ENCODE measurements around the gene TEX35.

The TEX35 gene

DNA sequence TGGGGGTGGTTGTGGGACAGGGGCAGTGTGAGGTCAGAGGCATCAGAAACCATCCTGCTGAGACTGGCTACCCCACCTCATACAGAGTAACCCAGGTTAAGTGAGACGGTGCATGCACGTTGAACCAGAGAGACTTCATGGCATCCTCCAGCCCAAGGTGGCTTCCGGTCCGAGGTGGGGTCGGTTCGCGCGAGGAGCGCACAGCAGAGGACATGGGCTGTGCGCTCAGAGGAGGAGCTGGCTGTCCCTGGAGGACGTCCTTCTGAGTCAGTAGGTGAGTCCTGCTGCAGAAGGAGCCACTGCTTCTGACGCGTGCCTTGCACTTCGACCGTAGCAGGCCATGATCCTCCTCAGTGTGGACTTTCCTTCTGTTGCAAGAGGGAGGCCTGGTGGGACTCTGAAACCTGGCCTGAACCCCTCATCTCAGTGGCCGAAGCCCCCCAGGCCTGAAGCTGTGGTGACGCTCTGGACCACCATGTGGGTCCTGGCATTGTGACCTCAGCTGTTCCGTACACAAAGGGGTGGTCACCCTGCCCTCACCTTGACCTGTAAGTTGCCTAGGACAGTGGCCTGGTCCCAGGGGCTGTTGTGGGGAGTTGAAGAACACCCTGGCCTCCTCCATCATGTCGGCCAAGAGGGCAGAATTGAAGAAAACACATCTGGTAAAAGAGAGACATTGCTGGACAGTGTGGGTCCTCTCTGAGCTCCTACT, at the start of gene TEX35:
TEX35 (plus strand) TSS at position 544 of the 712 bp plus-strand sequence; CDS start at position 624, 80 bp downstream.
- DNase-seq (ENCODE audit: low spot score): no peak

DNA sequence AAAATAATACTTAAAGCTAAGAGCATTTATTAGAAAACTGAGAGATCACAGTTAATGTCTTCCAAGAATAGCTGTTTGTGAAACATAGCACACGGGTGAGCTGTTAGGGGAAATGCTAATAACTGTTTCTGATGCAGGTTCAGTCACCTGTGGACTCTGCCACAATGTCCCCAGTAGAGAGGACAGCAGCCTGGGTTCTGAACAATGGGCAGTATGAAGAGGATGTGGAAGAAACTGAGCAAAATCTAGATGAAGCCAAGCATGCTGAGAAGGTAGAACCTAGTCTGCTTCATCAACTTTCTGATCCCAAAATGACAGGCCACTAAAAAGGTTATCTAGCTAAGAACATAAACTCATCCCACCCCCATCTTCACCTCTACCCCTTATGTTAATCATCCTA, 48.8 kb upstream of the TEX35 start:
- no peak for DNase-seq (ENCODE audit: low spot score)

DNA sequence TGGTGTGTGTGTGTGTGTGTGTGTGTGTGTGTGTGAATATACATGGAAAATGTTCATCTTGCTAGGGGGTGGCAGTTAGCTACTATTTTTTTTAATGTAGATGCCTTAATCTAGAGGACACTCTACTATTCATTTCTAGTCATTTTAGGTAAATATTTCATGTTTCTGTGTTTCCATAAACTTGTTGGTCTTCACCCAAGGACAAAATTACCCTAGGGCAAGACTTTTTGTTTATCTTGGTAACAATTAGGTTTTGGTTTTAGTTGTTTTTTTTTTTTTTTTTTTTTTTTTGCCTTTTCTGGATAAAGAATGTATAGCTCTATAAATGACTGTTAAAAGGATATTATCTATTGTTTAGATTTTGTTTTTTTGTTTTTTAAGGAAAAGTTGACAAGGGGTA, 48.3 kb upstream of the TEX35 start:
- DNase-seq (ENCODE audit: low spot score): no peak

DNA sequence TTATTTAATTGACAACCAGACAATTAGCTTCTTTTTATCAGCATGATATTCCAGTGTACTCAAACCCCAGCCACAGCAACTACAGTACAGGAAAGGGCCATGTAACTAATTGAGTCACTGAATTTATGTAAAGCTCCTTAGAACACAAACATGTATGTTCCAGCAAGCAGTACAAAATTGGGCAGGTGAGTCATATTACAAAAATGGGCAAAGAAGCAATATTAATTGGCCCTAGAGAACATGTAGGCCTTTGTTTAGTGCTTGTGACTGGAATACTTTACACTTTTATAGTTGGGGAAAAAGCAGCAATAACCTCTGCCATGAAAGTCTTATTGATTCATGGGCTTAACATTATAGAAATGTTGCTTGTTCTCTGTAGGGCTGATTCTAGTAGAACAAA, 47.9 kb upstream of the TEX35 start:
- no peak for DNase-seq (ENCODE audit: low spot score)

DNA sequence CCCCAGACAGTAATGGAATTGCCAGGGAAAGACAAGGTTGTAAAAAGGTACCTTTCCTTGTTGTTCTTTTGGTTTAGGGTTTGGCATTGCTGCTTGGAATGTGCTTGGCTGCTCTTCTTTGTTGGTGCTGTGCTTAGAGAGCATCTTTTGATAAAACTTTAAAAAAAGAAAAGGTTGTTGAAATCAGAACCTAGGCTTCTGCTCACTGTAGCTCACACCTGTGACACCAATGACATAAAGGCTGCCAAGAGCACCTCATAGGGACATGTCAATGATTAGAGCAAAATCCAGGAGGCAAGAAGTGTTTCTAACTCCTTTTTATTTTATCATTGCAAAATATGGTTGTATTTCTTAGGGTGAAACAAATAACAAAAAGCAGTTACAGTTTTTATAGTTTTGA, 45.1 kb upstream of the TEX35 start:
- DNase-seq (ENCODE audit: low spot score): no peak

DNA sequence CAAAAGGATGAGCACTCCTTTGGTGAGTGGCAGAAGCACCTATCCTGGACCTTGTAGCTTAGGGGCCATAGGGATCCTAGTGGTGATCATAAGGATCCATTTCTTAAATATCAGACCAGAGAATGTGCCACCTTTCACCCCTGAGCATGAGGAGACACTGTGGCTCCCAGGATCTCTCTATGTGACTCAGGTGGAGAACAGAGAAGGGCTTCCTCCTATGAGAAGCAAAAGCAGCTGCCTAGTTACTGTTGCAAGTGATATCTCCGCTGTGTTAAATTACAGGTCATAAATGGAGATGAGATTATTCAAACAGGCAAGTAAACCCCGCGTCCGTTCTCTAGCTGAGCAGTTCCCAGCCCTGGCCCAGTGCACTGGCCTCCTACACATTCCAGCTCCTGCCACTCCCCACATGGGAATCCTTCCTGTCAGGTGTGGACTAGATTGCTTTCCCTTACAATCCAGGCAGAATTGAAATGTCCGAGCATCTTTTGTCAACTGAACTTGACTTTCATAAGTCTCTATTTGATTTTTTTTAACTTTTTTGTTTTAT, 42.4 kb upstream of the TEX35 start:
- no peak for DNase-seq (ENCODE audit: low spot score)

DNA sequence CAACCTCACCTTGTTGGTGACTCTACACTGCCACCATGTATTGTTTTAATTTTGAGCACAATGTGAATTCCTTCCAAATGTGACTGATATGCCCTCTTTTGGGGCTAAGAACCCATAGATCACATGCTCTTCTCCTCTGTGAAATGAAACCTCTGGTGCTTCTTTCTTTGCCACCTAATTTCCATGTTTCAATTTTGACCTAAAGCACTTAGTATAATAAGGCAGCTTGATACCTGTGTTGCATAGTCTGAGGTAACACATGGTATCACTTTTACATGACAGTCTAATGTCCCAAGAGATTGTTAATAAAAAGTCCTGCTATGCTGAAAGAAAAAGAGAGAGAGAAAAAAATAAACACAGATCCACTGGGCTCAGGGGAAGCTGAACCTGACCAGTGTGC, 40.4 kb upstream of the TEX35 start:
- no peak for DNase-seq (ENCODE audit: low spot score)

DNA sequence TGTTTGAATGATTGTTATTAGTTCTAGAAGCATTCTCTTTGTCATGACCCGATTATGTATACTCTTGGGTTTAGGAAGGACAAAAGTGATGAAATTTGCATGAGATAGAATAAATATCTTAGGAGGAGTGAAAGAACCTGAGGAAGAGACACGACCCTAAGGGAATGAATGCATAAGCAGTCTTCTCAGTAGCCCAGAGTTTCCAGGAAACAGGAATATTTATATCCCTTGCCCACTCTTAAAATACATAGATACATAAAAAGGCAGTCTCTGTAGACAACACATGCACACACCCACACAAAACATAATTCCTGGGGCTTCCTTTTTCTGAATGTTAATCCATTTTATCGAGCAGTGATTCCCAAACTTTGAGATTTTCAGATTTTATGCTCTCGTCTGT, 35.5 kb upstream of the TEX35 start:
- DNase-seq (ENCODE audit: low spot score): no peak

DNA sequence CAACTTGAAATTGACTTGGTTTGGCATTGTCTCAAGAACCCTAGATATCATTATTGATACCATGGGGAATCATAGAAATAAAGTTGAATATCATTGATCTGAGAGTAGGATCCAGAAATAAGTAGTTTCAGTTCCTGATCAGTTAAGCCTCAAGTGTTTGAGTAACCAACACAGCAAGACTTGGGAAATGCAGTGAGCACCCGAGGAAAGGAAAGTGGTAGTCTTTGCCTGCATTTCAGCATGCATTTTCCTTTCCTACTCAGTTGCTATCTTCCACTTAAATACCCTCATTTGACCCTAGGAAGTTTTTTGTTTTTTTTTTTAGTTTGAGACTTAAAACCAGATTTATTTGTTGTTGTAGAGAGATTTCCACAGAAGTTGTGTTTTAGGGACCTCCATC, 35.1 kb upstream of the TEX35 start:
- DNase-seq (ENCODE audit: low spot score): no peak

DNA sequence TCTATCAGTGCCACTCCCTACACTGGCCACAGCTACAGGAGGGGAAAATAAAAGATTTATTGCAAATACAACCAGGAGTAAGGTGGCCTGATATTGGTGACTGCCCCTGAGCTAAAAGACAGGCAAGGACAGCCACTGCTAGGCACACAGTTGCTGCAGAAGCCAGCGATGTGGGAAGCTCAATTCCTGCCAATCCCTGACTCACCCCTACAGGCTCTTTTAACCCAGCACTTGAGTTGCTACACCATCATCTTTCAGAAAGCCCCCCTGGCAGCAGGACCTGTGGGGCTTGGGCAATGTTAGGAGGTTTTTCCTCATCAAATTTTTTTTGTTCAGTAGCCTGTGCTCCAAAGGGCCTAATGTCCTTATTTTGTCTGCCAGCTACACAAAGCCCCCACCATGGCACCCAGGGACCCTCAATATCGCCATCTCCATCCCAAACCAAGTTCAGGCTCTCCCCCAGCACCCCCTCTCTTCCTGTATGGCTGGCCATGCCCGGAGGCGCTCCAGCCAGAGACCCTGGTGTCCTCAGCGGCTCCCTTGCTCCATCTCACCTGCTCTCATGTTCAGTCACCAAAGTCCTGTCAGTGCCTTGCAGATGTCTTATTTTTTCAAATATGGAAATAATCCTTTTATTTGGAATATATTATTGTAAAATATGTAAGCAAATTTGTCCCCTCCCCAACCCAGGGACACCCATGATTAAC, 29.5 kb upstream of the TEX35 start:
- DNase-seq (ENCODE audit: low spot score): no peak

DNA sequence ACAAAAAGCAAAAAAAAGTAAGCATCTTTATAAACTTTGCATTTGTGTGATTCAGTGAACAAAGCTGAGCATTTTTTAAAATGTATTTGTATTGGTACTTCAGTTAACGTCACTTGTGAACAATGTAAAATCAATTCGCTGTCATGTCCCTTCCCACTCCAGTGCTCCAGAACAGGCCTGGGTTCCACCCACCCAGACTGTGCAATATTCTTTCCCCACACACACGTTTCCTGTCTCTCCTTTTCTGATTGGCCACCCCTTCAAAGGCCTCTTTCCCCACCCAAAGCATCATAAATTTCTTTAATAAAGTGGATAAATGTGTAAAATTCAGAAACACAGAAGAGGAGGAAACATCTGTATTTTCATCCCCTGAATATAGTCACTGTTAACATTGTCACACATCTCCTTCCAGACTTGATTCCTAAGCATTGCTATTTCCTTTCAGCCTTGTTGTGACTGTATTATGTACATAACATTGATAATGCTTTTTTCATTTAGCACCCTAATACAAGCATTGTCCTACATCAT, 28.1 kb upstream of the TEX35 start:
- no peak for DNase-seq (ENCODE audit: low spot score)

DNA sequence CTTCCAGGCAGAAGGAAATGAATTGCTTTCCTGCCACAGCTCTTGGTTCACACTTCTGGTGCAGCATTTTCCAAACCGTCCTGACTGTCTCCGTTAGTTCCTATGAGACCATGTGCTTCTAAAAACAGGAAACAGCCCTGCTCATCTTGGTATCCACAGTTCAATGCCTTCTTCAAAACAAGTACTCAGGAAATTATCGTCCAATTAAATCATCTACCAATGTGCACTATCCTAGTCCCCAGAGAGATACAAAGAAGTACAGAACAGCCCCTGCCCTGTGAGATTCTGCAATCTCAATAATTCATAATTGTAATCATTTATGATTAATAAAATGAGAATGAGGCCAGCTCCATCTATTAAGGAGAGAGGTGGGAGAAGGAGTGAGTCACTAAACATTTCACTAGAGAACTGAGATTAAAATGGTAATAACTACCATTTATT, 27.3 kb upstream of the TEX35 start:
- DNase-seq (ENCODE audit: low spot score): no peak

DNA sequence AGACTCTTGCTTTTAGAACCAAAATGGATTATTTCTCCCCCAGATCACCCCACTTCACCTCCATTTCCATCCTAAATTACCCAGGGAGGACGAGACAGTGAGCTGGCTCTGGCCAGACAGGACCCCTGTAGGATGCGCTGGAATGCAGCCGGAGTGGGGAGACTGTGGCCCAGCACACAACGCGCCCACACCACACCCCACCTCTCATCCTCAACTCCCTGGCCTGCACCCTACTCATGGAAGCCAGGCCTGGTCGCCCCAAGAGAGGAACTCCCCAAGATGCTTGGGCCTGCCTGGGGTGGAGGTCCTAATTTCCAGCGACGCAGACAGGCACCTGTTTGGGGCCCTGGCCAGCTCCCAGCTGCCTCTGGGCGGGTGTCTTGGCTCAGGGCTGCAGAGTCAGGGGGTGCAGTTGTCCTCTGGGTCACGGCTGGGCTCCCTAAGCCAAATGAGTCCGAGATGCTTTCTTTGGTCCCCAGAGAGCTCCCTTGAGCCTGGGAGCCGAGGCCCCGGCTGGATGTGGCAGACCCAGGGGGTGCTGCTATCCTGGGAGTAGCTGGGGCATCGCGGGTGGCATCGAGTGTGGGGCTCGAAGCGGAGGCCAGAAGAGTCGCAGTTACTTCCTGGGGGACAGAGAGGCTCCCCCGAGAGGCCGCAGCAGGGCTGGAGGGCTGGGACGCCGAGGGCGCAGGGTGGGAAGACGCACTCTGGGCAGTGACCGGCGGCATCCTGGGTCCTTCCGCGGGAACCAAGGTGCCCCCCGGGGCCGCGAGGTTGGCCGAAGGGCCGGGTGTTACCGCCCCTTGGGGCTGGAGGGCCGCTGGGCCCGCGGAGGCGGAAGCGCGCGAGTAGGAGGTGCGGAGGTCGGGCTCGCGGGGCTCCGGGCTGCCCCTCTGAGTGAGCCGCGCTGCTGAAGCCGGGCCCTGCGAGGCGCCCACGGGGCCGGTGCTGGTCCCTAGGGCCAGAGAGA, 26.5 kb upstream of the TEX35 start:
- DNase-seq (ENCODE audit: low spot score): no peak

DNA sequence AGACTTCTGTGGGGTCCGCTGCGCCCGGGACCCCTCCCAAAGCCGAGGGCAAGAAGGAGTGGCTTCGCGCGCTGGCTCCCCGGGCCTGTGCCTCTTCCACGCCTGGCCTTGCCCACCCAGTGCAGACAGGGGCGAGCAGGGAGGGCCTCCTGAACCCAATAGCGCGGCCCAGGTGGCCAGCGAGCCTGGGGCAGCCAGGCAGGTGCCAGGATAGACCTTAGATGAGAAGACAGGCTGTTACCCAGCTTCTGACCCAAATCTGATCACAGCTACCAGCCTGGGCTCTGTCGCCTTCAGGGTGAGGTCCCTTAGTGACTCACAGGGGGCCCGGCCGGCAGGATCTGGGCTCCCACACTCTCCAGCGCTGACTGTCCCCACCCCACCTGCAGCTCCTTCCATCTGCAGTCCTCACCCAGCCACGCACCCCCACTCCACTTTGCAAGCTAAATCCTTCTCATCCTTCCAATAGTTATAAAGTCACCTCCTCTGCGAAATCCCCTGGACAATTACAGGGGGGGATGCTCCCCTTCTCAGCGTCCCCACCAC, 25.8 kb upstream of the TEX35 start:
- no peak for DNase-seq (ENCODE audit: low spot score)

DNA sequence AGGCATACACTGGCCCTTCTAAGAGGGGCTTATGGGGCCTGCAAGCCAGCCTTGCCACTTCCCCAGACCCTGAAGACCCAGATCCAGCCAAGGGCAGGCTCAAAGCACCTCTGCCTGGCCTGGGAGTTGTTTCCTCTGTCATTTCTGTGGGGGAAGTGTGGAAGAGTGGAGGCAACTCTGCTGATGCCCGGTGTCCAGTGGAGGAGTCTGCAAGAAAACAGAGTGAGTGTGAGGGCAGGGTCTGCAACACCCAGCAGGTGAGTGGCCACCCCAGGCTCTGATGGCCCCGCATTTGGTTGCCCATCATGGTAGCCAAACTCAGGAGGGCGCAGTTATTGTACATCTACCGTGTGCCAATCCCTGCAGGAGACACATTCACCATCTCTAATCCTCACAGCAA, 24.5 kb upstream of the TEX35 start:
- DNase-seq (ENCODE audit: low spot score): no peak

DNA sequence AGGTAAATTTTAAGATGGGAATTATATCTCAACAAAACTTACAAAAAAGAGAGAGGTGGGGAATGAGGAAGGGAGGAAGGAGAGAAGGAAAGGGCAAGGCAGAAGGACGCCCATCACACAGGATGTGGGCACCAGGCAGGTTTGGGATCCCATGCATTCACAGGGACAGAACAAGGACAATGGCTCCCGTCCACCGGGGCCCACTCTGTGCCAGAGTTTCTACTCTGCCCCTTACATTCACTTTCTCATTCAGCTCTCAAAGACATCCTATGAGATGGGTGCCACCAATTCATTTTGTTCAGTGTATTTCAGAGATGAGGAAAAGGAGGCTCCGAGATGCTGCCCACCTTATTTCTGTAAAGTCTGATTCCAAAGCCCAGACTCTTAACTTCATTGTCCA, 23.5 kb upstream of the TEX35 start:
- DNase-seq (ENCODE audit: low spot score): no peak

DNA sequence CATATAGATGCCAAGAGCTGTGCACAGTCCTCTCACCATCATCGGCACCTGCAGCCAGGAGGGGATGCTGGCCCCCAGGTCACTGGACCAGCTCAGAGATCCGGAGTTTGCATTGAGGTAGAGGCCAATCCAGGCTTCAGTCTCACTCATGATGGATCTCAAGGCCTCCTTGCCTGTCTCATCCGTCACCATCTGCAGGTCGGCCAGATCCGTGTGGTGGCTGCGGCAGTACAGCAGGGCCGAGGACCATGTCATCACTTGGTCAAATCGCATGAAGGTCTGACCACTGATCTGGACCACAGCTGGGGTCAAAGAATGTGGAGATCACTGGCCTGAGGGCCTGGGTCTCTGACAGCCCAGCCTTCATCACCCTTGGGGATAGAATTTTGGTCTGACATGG, 22.8 kb upstream of the TEX35 start:
- DNase-seq (ENCODE audit: low spot score): no peak

DNA sequence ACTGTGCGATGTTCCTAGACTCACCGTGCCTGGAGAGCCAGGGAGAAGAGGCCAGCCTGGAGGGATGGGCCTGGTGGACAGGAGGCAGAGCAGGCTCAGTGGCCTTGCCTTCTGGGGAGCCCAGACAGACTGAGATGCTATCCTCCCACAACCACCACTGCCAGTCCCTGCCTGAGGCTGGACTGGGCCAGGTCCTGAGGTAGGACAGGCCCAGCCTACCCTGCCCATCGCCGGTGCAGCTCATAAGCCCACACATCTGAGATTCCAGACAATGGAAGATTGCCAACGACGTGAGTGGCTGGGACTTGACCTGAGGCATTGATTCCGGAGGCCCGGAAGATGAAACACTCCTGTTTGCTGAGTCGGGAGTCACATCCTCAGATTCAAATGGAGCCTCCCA, 21.9 kb upstream of the TEX35 start:
- no peak for DNase-seq (ENCODE audit: low spot score)

DNA sequence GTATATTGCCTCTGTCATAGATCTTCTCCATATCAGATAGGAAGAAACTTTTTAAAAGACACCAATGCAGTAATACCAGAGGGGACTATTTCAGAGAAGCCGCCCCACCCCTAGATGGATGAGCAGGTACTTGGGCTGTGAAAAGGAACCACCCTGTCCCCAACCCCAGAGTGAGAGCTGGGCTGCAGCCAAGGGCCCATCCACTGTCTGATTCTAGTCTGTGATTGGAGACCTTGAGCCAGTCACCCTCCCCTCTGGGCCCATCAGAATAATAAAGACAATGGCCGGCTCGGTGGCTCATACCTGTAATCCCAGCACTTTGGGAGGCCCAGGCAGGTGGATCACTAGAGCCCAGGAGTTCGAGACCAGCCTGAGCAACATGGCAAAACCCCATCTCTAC, 21.2 kb upstream of the TEX35 start:
- DNase-seq (ENCODE audit: low spot score): no peak

DNA sequence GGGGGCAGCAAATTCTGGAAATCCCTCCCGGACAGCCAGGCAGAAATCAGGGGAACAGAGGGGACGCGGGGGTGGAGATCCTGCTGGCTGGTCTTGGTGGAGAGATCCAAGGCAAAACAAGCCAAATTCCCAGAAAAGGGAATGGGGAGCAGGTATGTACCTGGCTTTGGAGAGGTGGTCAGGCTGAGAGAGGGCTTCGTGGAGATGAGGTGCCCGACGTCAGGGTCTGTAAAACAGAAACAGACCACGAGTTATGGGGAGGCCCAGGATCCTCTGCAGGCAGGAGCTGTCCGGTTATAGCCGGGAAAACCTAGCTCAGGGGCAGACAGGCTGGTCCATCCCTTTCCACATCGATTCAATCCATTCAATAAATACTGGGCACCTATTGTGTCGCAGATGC, 20.6 kb upstream of the TEX35 start:
- DNase-seq (ENCODE audit: low spot score): no peak

DNA sequence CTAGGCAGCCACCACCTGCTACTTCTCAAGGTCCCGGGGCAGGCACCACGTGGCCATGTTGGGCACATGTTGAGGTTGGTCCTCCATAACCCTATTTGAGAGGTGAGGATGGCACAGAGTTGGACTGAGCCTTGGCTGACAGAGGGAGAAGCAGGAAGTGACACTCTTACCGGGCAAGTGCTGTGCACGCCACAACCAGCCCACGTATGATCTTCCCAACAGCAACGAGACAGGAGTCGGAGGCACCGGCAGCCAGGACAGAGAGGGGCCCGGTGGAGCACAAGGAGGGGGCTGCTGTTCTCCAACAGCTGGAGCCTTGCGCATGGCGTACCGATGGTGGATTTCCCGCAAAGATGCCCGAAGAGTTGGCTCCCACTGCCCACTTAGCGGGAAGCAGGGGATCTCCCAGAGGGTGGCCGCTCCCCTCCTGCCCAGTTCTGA, 19.6 kb upstream of the TEX35 start:
- no peak for DNase-seq (ENCODE audit: low spot score)

DNA sequence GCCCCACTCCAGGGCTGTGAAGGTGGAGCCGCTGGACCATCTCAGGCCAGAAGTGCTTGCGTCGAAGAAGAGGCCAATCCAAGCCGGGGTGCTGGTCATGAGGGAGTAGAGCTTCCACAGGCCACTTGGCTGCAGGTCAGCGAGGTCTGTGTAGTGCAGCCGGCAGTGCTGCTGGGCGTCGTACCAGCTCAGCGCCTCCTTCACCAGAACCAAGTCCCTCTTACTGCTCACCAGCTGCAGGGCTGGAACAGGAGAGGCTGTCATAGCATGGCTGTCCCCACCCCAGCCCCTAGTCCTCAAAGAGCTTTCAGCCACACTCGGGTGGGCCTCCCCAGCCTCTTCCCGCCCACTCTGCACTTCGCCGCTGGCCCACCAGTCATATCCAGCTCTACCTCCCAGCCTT, 18.3 kb upstream of the TEX35 start:
- no peak for DNase-seq (ENCODE audit: low spot score)
